Neural cell (in vitro differentiated cells): ENCODE results near the gene ZNF57. TPM values are rescaled to one million over a fixed set of nuclear protein-coding genes. Genes with fewer than 3 reads are reported as not detected.

ENCODE experiments used
- H2AFZ ChIP-seq: fragments of 200-600, 300-800 bp; sonication (generic), shearing (Covaris generic); 2 replicates; pipeline ENCODE4 v1.6.0; 2014; ENCODE audit warnings: low read depth, mild to moderate bottlenecking, antibody characterized with exemption, low read length, moderate library complexity
- H3F3A ChIP-seq: fragments of 200-600 bp; shearing (Covaris generic); 2 replicates; pipeline ENCODE4 v1.6.1; 2016; ENCODE audit warnings: mild to moderate bottlenecking, moderate library complexity, mixed read lengths, antibody characterized with exemption, low read length; ENCODE audit not compliant: insufficient read depth, poor library complexity, severe bottlenecking
- H3K27ac ChIP-seq: fragments of 200-600, 300-800 bp; sonication (generic), shearing (Covaris generic); 2 replicates; pipeline ENCODE4 v1.5.1; 2014; ENCODE audit warnings: mild to moderate bottlenecking, low read length, moderate library complexity
- H3K27me3 ChIP-seq: fragments of 300-800, 200-600 bp; sonication (generic), shearing (Covaris generic); 2 replicates; pipeline ENCODE4 v1.6.0; 2014; ENCODE audit warnings: mild to moderate bottlenecking, low read depth, low read length, moderate library complexity; ENCODE audit not compliant: insufficient read depth
- H3K36me3 ChIP-seq: fragments of 300-800, 200-600 bp; sonication (generic), shearing (Covaris generic); 2 replicates; pipeline ENCODE4 v1.5.1; 2014; ENCODE audit warnings: mild to moderate bottlenecking, antibody characterized with exemption, low read length, moderate library complexity; ENCODE audit not compliant: insufficient read depth
- H3K4me2 ChIP-seq: fragments of 300-800, 200-600 bp; sonication (generic), shearing (Covaris generic); 2 replicates; pipeline ENCODE4 v1.6.0; 2014; ENCODE audit warnings: mild to moderate bottlenecking, low read length
- H3K4me3 ChIP-seq: fragments of 300-800, 200-600 bp; sonication (generic), shearing (Covaris generic); 2 replicates; pipeline ENCODE4 v1.5.1; 2014; ENCODE audit warnings: mild to moderate bottlenecking, low read length, moderate library complexity
- H3K79me2 ChIP-seq: fragments of 200-600 bp; shearing (Covaris generic); replicated peaks from 2 replicates; pipeline ENCODE4 v1.6.0; 2014; ENCODE audit warnings: mild to moderate bottlenecking, low read length, moderate library complexity; ENCODE audit not compliant: insufficient read depth
- H3K9ac ChIP-seq: fragments of 300-800, 200-600 bp; sonication (generic), shearing (Covaris generic); 2 replicates; pipeline ENCODE4 v1.6.1; 2016; ENCODE audit warnings: mild to moderate bottlenecking, low read length, mixed read lengths
- H3K9me2 ChIP-seq: fragments of 200-600 bp; shearing (Covaris generic); 2 replicates; pipeline ENCODE4 v1.6.1; 2016; ENCODE audit warnings: mild to moderate bottlenecking, low read length, mixed read lengths; ENCODE audit not compliant: insufficient read depth
- H3K9me3 ChIP-seq: fragments of 200-600, 300-800 bp; sonication (generic), shearing (Covaris generic); 2 replicates; pipeline ENCODE4 v1.6.1; 2016; ENCODE audit warnings: mild to moderate bottlenecking, mixed run types, low read length, moderate library complexity, mixed read lengths
- H4K20me1 ChIP-seq: fragments of 200-600 bp; shearing (Covaris generic); 2 replicates; pipeline ENCODE4 v1.6.1; 2016; ENCODE audit warnings: mild to moderate bottlenecking, mixed run types; ENCODE audit not compliant: insufficient read depth
- EP300 ChIP-seq: fragments of 450-650 bp; conservative IDR thresholded peaks from 2 replicates; pipeline ENCODE4 v1.6.1; 2014; ENCODE audit warnings: antibody characterized with exemption, mild to moderate bottlenecking, moderate library complexity; ENCODE audit not compliant: poor library complexity, severe bottlenecking
- EZH2 ChIP-seq: fragments of 200-600, 300-800 bp; shearing (Covaris generic), sonication (generic); IDR thresholded peaks from 2 replicates; pipeline ENCODE4 v1.6.1; 2014; ENCODE audit warnings: antibody characterized with exemption, low read length, borderline replicate concordance, mild to moderate bottlenecking; ENCODE audit not compliant: insufficient read depth, poor library complexity, severe bottlenecking
- MXI1 ChIP-seq: fragments of 450-650 bp; conservative IDR thresholded peaks from 2 replicates; pipeline ENCODE4 v1.6.1; 2014; ENCODE audit warnings: antibody characterized with exemption, mild to moderate bottlenecking; ENCODE audit not compliant: poor library complexity, severe bottlenecking
- POLR2AphosphoS5 ChIP-seq: IDR thresholded peaks from 2 replicates; pipeline ENCODE4 v1.6.1; 2012
- RAD21 ChIP-seq: fragments of 450-650 bp; conservative IDR thresholded peaks from 2 replicates; pipeline ENCODE4 v1.6.1; 2014; ENCODE audit warnings: antibody characterized with exemption, mild to moderate bottlenecking, moderate library complexity
- SMC3 ChIP-seq: fragments of 450-650 bp; conservative IDR thresholded peaks from 2 replicates; pipeline ENCODE4 v1.6.1; 2014; ENCODE audit warnings: antibody characterized with exemption, mild to moderate bottlenecking, moderate library complexity; ENCODE audit not compliant: poor library complexity
- TAF1 ChIP-seq: IDR thresholded peaks from 2 replicates; pipeline ENCODE4 v1.6.1; 2012; ENCODE audit warnings: low read depth
- polyA plus RNA-seq: library from polyadenylated mRNA; depleted of rRNA; stranded (reverse); fragments of >200 nt; gene quantifications from 2 replicates; pipeline ENCODE4 v1.2.3, GENCODE V29; 2014
- TF ChIP-seq, protein P1 (sequence below): fragments of 450-650 bp; IDR thresholded peaks from 2 replicates; pipeline ENCODE4 v1.5.1; 2014; ENCODE audit warnings: antibody characterized with exemption, mild to moderate bottlenecking, moderate library complexity; ENCODE audit not compliant: poor library complexity, severe bottlenecking
- TF ChIP-seq, protein P2 (sequence below): IDR thresholded peaks from 2 replicates; pipeline ENCODE4 v1.6.1; 2012; ENCODE audit warnings: borderline replicate concordance

The ZNF57 gene
- polyA plus RNA-seq, 1 donor from 2014 or later, result 3.0 TPM

DNA sequence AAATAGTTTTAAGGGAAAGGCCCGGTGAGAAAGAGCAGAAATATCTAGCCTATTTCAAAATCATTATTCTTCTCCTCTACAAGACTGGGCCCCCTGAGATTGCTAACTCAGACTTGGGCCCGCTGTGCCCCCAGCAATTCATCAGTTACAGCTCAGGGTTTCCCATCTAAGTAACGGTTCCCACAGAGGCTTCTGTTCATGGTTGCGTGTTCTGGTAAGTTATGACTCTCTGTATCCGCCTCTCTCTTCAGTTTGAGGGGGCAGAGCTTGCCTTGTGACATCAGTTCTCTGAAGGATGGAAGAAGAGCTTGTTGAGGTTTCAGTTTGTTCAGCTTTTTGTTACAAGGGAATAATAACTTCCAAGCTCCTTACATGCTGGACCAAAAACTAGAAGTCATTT is 11.6 kb downstream of the ZNF57 start:
- no peak overlapping the region for H3K9ac ChIP-seq
- no peaks in the 10 kb centered on the region for H3K36me3 ChIP-seq
- no peaks in the 10 kb centered on the region for H3K79me2 ChIP-seq
- H3K9me3 ChIP-seq, result peaks cover 4% of the 10 kb centered on the region
- no peak overlapping the region for H3K4me3 ChIP-seq
- H3K4me2 ChIP-seq, result no peak overlapping the region
- TF ChIP-seq, protein P1, sequence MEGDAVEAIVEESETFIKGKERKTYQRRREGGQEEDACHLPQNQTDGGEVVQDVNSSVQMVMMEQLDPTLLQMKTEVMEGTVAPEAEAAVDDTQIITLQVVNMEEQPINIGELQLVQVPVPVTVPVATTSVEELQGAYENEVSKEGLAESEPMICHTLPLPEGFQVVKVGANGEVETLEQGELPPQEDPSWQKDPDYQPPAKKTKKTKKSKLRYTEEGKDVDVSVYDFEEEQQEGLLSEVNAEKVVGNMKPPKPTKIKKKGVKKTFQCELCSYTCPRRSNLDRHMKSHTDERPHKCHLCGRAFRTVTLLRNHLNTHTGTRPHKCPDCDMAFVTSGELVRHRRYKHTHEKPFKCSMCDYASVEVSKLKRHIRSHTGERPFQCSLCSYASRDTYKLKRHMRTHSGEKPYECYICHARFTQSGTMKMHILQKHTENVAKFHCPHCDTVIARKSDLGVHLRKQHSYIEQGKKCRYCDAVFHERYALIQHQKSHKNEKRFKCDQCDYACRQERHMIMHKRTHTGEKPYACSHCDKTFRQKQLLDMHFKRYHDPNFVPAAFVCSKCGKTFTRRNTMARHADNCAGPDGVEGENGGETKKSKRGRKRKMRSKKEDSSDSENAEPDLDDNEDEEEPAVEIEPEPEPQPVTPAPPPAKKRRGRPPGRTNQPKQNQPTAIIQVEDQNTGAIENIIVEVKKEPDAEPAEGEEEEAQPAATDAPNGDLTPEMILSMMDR, result no peak
- TF ChIP-seq POLR2AphosphoS5 (no peak), EP300 (no peak), TAF1 (no peak), EZH2 (no peak), RAD21 (no peak), MXI1 (no peak), SMC3 (no peak)
- TF ChIP-seq, protein P2, sequence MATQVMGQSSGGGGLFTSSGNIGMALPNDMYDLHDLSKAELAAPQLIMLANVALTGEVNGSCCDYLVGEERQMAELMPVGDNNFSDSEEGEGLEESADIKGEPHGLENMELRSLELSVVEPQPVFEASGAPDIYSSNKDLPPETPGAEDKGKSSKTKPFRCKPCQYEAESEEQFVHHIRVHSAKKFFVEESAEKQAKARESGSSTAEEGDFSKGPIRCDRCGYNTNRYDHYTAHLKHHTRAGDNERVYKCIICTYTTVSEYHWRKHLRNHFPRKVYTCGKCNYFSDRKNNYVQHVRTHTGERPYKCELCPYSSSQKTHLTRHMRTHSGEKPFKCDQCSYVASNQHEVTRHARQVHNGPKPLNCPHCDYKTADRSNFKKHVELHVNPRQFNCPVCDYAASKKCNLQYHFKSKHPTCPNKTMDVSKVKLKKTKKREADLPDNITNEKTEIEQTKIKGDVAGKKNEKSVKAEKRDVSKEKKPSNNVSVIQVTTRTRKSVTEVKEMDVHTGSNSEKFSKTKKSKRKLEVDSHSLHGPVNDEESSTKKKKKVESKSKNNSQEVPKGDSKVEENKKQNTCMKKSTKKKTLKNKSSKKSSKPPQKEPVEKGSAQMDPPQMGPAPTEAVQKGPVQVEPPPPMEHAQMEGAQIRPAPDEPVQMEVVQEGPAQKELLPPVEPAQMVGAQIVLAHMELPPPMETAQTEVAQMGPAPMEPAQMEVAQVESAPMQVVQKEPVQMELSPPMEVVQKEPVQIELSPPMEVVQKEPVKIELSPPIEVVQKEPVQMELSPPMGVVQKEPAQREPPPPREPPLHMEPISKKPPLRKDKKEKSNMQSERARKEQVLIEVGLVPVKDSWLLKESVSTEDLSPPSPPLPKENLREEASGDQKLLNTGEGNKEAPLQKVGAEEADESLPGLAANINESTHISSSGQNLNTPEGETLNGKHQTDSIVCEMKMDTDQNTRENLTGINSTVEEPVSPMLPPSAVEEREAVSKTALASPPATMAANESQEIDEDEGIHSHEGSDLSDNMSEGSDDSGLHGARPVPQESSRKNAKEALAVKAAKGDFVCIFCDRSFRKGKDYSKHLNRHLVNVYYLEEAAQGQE, result no peak
- H3F3A ChIP-seq, result no peaks in the 10 kb centered on the region
- H3K27ac ChIP-seq, result no peak overlapping the region
- H4K20me1 ChIP-seq, result no peaks in the 10 kb centered on the region
- no peaks in the 10 kb centered on the region for H3K9me2 ChIP-seq
- H3K27me3 ChIP-seq, result no peaks in the 10 kb centered on the region
- no peak overlapping the region for H2AFZ ChIP-seq

DNA sequence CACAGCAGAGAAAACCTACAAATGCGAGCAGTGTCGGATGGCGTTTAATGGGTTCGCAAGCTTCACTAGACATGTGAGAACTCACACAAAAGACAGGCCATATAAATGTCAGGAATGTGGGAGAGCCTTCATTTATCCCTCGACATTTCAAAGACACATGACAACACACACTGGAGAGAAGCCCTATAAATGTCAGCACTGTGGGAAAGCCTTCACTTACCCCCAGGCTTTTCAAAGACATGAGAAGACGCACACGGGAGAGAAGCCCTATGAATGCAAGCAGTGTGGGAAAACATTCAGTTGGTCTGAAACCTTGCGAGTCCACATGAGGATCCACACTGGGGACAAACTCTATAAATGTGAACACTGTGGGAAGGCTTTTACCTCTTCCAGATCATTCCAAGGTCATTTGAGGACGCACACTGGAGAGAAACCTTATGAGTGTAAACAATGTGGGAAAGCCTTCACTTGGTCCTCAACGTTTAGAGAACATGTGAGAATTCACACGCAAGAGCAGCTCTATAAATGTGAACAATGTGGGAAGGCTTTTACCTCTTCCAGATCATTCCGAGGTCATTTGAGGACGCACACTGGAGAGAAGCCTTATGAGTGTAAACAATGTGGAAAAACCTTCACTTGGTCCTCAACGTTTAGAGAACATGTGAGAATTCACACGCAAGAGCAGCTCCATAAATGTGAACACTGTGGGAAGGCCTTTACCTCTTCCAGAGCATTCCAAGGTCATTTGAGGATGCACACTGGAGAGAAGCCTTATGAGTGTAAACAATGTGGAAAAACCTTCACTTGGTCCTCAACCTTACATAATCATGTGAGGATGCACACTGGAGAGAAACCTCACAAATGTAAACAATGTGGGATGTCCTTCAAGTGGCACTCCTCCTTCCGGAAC is 16.8 kb downstream of the ZNF57 start:
- no peak overlapping the region for H3K9ac ChIP-seq
- no peak overlapping the region for H3K4me3 ChIP-seq
- TF ChIP-seq POLR2AphosphoS5 (no peak), TAF1 (no peak), EP300 (no peak), EZH2 (no peak), RAD21 (no peak), MXI1 (no peak), SMC3 (no peak)
- TF ChIP-seq, protein P1, result no peak
- TF ChIP-seq, protein P2, result no peak
- no peak overlapping the region for H3K4me2 ChIP-seq
- H3K27me3 ChIP-seq, result no peaks in the 10 kb centered on the region
- no peak overlapping the region for H2AFZ ChIP-seq
- no peaks in the 10 kb centered on the region for H3K36me3 ChIP-seq
- H3K9me3 ChIP-seq, result peaks cover 4% of the 10 kb centered on the region
- no peaks in the 10 kb centered on the region for H4K20me1 ChIP-seq
- H3F3A ChIP-seq, result no peaks in the 10 kb centered on the region
- no peak overlapping the region for H3K27ac ChIP-seq
- H3K9me2 ChIP-seq, result no peaks in the 10 kb centered on the region
- H3K79me2 ChIP-seq, result no peaks in the 10 kb centered on the region
